ENCODE measurements around the gene MYLK4.

The MYLK4 gene

GRCh38 chr6:2784930-2785329 is 34.2 kb upstream of the MYLK4 start:
- no peak for TF ChIP-seq CTCF (IDR thresholded peaks at IDR 0.05; ENCODE audit: insufficient read depth, low read depth, low read length, missing control alignments)
- H3K4me3 ChIP-seq (ENCODE audit: low read depth, low read length) = no peak overlapping the region
- DNase-seq (ENCODE audit: low read depth) = no peak

GRCh38 chr6:2784061-2784460 is 33.3 kb upstream of the MYLK4 start:
- H3K4me3 ChIP-seq (ENCODE audit: low read depth, low read length) = no peak overlapping the region
- TF ChIP-seq CTCF (IDR thresholded peaks at IDR 0.05; ENCODE audit: insufficient read depth, low read depth, low read length, missing control alignments) = no peak

DNA sequence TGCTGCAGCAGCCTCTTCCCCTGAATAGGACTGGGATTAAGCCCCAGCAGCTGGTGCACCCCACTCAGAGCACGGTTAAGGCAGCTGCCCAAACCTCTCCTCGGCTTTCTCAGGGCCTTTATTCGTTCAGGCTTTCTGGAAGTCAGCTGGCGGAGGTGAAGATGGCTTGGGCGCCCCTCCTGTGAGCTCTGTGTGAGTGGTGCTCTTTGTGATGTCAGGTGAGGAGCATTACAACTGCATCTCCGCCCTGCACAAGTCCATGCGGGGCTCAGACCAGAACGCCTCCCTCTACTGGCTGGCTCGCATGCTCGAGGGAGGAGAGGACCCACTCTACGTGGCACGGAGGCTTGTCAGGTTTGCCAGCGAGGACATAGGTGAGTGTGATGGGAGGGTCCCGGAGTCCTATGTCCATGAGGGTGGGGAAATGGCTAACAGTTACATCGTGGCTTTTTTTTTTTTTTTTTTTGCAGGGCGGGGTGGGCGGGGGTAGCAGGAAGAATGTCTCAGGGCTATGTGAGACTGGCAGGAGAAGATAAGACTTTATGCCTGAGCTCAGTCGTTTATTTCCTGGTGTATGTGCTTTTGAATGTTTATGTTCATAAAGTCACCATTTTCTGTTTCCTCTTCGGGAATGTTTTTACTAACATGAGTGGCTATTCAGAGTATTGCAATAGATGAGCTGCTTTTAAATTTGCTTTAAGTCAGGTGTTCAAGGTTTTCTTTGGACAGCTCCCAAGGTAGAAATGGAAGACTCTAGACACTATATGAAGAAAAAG is 32.7 kb upstream of the MYLK4 start:
- no peak for DNase-seq (ENCODE audit: low read depth)
- H3K4me3 ChIP-seq (ENCODE audit: low read depth, low read length) = no peak overlapping the region
- TF ChIP-seq CTCF (IDR thresholded peaks at IDR 0.05; ENCODE audit: insufficient read depth, low read depth, low read length, missing control alignments) = no peak

More at GRCh38 chr6:2784061-2784460, 33.3 kb upstream of the MYLK4 start:
- DNase-seq (ENCODE audit: low read depth) = no peak

DNA sequence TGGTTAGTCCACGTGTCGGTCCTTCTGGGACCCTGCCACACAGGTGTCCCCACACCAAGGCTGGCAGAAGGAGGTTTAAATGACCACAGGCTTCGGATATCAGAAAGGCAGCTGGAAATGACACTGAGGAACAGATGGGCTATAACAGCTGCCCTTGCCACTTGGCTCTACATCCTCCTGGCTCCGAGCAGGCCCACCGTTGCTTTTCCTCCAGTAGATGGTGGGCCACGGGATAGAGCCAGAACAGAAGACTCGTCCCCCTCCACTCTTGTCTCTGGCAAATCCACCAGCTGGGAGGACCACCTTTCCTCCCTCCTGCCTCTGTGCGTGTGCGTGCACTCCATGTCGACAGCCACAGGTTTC is 32.1 kb upstream of the MYLK4 start:
- TF ChIP-seq CTCF (IDR thresholded peaks at IDR 0.05; ENCODE audit: insufficient read depth, low read depth, low read length, missing control alignments) = no peak
- H3K4me3 ChIP-seq (ENCODE audit: low read depth, low read length) = no peak overlapping the region
- DNase-seq (ENCODE audit: low read depth) = no peak

DNA sequence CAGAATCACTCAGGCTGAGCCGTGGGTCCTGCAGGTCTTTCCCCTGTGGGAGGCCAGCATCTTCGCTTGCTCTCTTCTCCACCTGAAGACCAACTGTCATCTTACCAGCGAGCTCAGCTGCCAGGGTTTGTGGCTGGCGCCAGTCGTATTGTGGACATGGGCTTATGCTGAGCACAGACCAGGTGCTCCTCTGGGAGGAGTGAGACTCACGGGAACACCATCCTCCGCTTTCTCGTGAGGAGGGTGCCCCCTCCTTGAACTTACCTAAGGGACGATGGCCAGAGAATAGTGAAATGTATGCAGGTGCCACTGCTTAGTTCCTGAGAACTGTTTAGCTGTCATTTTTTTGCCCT is 31.6 kb upstream of the MYLK4 start:
- H3K4me3 ChIP-seq (ENCODE audit: low read depth, low read length) = no peak overlapping the region
- no peak for DNase-seq (ENCODE audit: low read depth)
- TF ChIP-seq CTCF (IDR thresholded peaks at IDR 0.05; ENCODE audit: insufficient read depth, low read depth, low read length, missing control alignments) = no peak

DNA sequence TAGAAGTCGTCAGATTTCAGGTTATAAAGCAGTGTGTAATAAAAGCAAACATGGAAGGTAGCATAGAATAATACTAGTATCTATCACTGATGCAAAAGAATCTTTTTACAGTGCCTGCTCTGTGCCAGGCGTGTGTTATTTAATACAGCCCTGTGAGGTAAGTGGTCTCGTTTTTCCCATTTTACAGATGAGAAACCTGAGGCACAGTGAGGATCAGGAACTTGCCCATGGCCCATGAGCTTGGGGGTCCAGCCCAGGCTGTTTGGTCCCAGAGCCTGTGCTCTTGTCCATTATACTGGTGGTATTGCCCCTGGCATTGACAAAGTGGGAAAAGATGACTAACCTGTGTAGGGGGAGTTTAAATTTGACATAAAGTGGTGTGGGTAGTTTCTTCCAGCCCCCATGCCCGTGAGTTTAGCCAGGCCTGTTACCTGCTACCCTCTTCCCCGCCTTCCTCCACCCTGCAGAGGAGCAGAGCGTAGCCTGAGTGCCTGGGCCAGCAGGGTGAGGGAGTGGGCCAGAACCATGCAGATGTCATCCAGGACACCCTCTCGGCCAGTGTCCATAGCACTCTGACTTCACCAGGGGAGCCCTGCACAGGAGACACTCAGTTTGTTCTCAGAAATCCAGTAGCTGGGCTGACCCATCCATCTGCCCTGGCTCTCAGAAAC is 31.1 kb upstream of the MYLK4 start:
- DNase-seq (ENCODE audit: low read depth) = no peak
- H3K4me3 ChIP-seq (ENCODE audit: low read depth, low read length) = no peak overlapping the region
- TF ChIP-seq CTCF (IDR thresholded peaks at IDR 0.05; ENCODE audit: insufficient read depth, low read depth, low read length, missing control alignments) = no peak
